Measurements from ENCODE around the gene KIAA0232. TPM values are rescaled to one million over a fixed set of nuclear protein-coding genes. Genes with fewer than 3 reads are reported as not detected.

Gene KIAA0232
- total and polyA plus RNA-seq, 10 of the 15 experiments (the other 5 are each of a cell fraction or from before 2014, with no cell fraction given), result 2.8 to 15.1 (median 10.8) TPM

GRCh38 chr4:6782147-6782845 lies at the start of gene KIAA0232 (continued):
- no peak for TF ChIP-seq USF2 (IDR thresholded peaks at IDR 0.05; ENCODE audit: borderline replicate concordance, low read depth, low read length)
- TF ChIP-seq NR2C1 (IDR thresholded peaks at IDR 0.05), result peak; percentile 81; the same call in 1 of the 2 replicates
- TF ChIP-seq NFYA (IDR thresholded peaks at IDR 0.05; ENCODE audit: borderline replicate concordance, low read depth, low read length), result no peak
- TF ChIP-seq NFIC (IDR thresholded peaks at IDR 0.05; ENCODE audit: low read depth, low read length), result no peak
- peak; percentile 82 for TF ChIP-seq PBX3 (IDR thresholded peaks at IDR 0.05; ENCODE audit: insufficient replicate concordance, low read depth, low read length)
- 0 out of 2 replicates have a peak, but pooled peaks have one; percentile 7 for TF ChIP-seq PAX5 (IDR thresholded peaks at IDR 0.05; ENCODE audit: borderline replicate concordance, low read depth, low read length)
- TF ChIP-seq RCOR1 (conservative IDR thresholded peaks at IDR 0.05; ENCODE audit: low read depth, low read length), result no peak; the same call in 1 of the 2 replicates
- TF ChIP-seq IRF3 (IDR thresholded peaks at IDR 0.05), result no peak
- no peak for TF ChIP-seq ZNF384 (IDR thresholded peaks at IDR 0.05; ENCODE audit: borderline replicate concordance, low read depth, low read length)
- TF ChIP-seq E2F4 (IDR thresholded peaks at IDR 0.05; ENCODE audit: low read depth, low read length), result no peak
- no peak for TF ChIP-seq TCF7 (IDR thresholded peaks at IDR 0.05; ENCODE audit: borderline replicate concordance)
- no peak; the same call in 1 of the 2 replicates for TF ChIP-seq MAX (IDR thresholded peaks at IDR 0.05; ENCODE audit: low read depth, low read length)
- TF ChIP-seq DPF2 (IDR thresholded peaks at IDR 0.05), result peak; percentile 95
- peak; percentile 89 for TF ChIP-seq ZNF687 (IDR thresholded peaks at IDR 0.05)
- TF ChIP-seq ATF3 (IDR thresholded peaks at IDR 0.05; ENCODE audit: borderline replicate concordance, extremely low read depth, low read depth, low read length), result no peak
- no peak for TF ChIP-seq IKZF2 (IDR thresholded peaks at IDR 0.05)
- no peak for TF ChIP-seq CBFB (IDR thresholded peaks at IDR 0.05; ENCODE audit: low read depth)
- TF ChIP-seq ZNF207 (IDR thresholded peaks at IDR 0.05; ENCODE audit: borderline replicate concordance), result peak; percentile 97
- TF ChIP-seq SIX5 (IDR thresholded peaks at IDR 0.05; ENCODE audit: low read depth, low read length, severe bottlenecking), result no peak
- peak; percentile 55; the same call in 1 of the 3 replicates for TF ChIP-seq POU2F2 (IDR thresholded peaks at IDR 0.05; ENCODE audit: borderline replicate concordance, low read depth, low read length)
- TF ChIP-seq RAD51 (IDR thresholded peaks at IDR 0.05), result no peak

Measured in GM12878 (cell line).